Cerebellar cortex (tissue), 1 donor: Measurements from ENCODE around the gene CCN6.
A peak's percentile ranks its signal among the peaks of the same experiment; 100 is the strongest.

Experiments used
- DNase-seq: peaks from one replicate; pipeline ENCODE4 v3.0.0-alpha.2; 2015; ENCODE audit warnings: low spot score

The CCN6 gene

GRCh38 chr6:112054001-112054400 is at the start of gene CCN6:
Gene CCN6, plus strand, starts transcription at chr6:112054104. Its CDS starts 254 bp downstream, at chr6:112054358.
- DNase-seq = no peak

- DNase-seq = no peak
Measured at GRCh38 chr6:112004201-112005012, 49.5 kb upstream of the CCN6 start.

- no peak for DNase-seq
Measured at GRCh38 chr6:112005013-112005371, 48.9 kb upstream of the CCN6 start.

GRCh38 chr6:112007254-112007653 is 46.6 kb upstream of the CCN6 start:
- no peak for DNase-seq

GRCh38 chr6:112007805-112008204 is 46.1 kb upstream of the CCN6 start:
- no peak for DNase-seq

- no peak for DNase-seq
Measured at GRCh38 chr6:112008482-112008881, 45.4 kb upstream of the CCN6 start.

GRCh38 chr6:112010328-112010727 is 43.6 kb upstream of the CCN6 start:
- no peak for DNase-seq

- DNase-seq = no peak
Measured at GRCh38 chr6:112013051-112013450, 40.9 kb upstream of the CCN6 start.

- no peak for DNase-seq
Measured at GRCh38 chr6:112014483-112014882, 39.4 kb upstream of the CCN6 start.

- no peak for DNase-seq
Measured at GRCh38 chr6:112015725-112016124, 38.2 kb upstream of the CCN6 start.

GRCh38 chr6:112016320-112016719 is 37.6 kb upstream of the CCN6 start:
- DNase-seq = no peak

GRCh38 chr6:112017169-112017568 is 36.7 kb upstream of the CCN6 start:
- DNase-seq = no peak

- DNase-seq = no peak
Measured at GRCh38 chr6:112017760-112018537, 36.0 kb upstream of the CCN6 start.

- peak; percentile 20 for DNase-seq
Measured at GRCh38 chr6:112018619-112019416, 35.1 kb upstream of the CCN6 start.

- no peak for DNase-seq
Measured at GRCh38 chr6:112019589-112019988, 34.3 kb upstream of the CCN6 start.

GRCh38 chr6:112021691-112022310 is 32.1 kb upstream of the CCN6 start:
- DNase-seq = no peak

- no peak for DNase-seq
Measured at GRCh38 chr6:112022749-112023148, 31.2 kb upstream of the CCN6 start.

- DNase-seq = no peak
Measured at GRCh38 chr6:112024464-112024863, 29.4 kb upstream of the CCN6 start.

- DNase-seq = no peak
Measured at GRCh38 chr6:112026933-112027332, 27.0 kb upstream of the CCN6 start.

GRCh38 chr6:112027942-112028674 is 25.8 kb upstream of the CCN6 start:
- DNase-seq = no peak

GRCh38 chr6:112029045-112029822 is 24.7 kb upstream of the CCN6 start:
- DNase-seq = peak; percentile 70
